Endodermal cell (in vitro differentiated cells): ENCODE results near the gene GALK2. TPM values are rescaled to one million over a fixed set of nuclear protein-coding genes. Genes with fewer than 3 reads are reported as not detected.

Experiments
- DNase-seq: peaks from one replicate; pipeline ENCODE4 v3.0.0-alpha.2; 2017
- H3K27ac ChIP-seq: 2 replicates; pipeline ENCODE4 v1.5.1; 2013; ENCODE audit warnings: mild to moderate bottlenecking, low read depth, low read length, moderate library complexity
- H3K27me3 ChIP-seq: 2 replicates; pipeline ENCODE4 v1.6.1; 2013; ENCODE audit warnings: mild to moderate bottlenecking, low read length, moderate library complexity; ENCODE audit not compliant: insufficient read depth, control insufficient read depth, poor library complexity, severe bottlenecking
- H3K36me3 ChIP-seq: 2 replicates; pipeline ENCODE4 v1.7.0; 2013; ENCODE audit warnings: mild to moderate bottlenecking, low read length, moderate library complexity; ENCODE audit not compliant: control insufficient read depth, insufficient read depth
- H3K4me1 ChIP-seq: one replicate; pipeline ENCODE4 v1.7.0; 2013; ENCODE audit warnings: low read length; ENCODE audit not compliant: control insufficient read depth, insufficient read depth
- H3K4me3 ChIP-seq: 2 replicates; pipeline ENCODE4 v1.5.1; 2013; ENCODE audit warnings: mild to moderate bottlenecking, low read length, moderate library complexity
- H3K9ac ChIP-seq: 2 replicates; pipeline ENCODE4 v1.6.1; 2013; ENCODE audit warnings: mild to moderate bottlenecking, low read length, moderate library complexity; ENCODE audit not compliant: poor library complexity, severe bottlenecking; ENCODE audit errors: extremely low read depth
- H3K9me3 ChIP-seq: 2 replicates; pipeline ENCODE4 v1.6.1; 2013; ENCODE audit warnings: mild to moderate bottlenecking, low read length, moderate library complexity; ENCODE audit not compliant: control insufficient read depth
- H3K27ac Mint-ChIP-seq: 2 replicates; pipeline ENCODE4 v1.8.0; 2020; ENCODE audit warnings: mixed read lengths
- H3K27me3 Mint-ChIP-seq: 2 replicates; pipeline ENCODE4 v1.8.0; 2021; ENCODE audit warnings: mild to moderate bottlenecking, mixed read lengths; ENCODE audit not compliant: insufficient read depth
- H3K36me3 Mint-ChIP-seq: 2 replicates; pipeline ENCODE4 v1.8.0; 2020; ENCODE audit warnings: low read depth, mixed read lengths
- H3K4me1 Mint-ChIP-seq: 2 replicates; pipeline ENCODE4 v1.8.0; 2020; ENCODE audit warnings: mixed read lengths
- H3K4me3 Mint-ChIP-seq: 2 replicates; pipeline ENCODE4 v1.8.0; 2020; ENCODE audit warnings: mild to moderate bottlenecking, moderate library complexity, mixed read lengths
- H3K9me3 Mint-ChIP-seq: 2 replicates; pipeline ENCODE4 v1.8.0; 2020; ENCODE audit warnings: mild to moderate bottlenecking, mixed read lengths
- CTCF ChIP-seq: fragments of 200-600 bp; sonication (generic); conservative IDR thresholded peaks from 2 replicates; pipeline ENCODE4 v1.5.0; 2021; ENCODE audit warnings: antibody characterized with exemption, mild to moderate bottlenecking
- WGBS, 2 experiments: methylation state at CpG; one replicate each; pipeline versions ENCODE4 v1.1.5 to v1.1.7; 2013; ENCODE audit warnings: missing lambda C conversion rate in 2 of 2, mixed read lengths in 1 of 2; ENCODE audit not compliant: insufficient coverage in 1 of 2, insufficient read length in 1 of 2; 5-methylcytosine and 5-hydroxymethylcytosine counted together
- total RNA-seq, 2 donors: library from RNA; stranded (reverse); fragmentation: NEBNext Ultra II Directional in 1 of 2; extraction: Animal tissue kit (Norgen Biotek cat#: 25700) in 1 of 2; gene quantifications; 2 replicates in 1 of 2; 3 replicates in 1 of 2; pipeline ENCODE4 v1.2.1, GENCODE V29; 2021

Gene GALK2
- total RNA-seq, 2 donors from 2014 or later = 13.4 to 19.1 TPM

GRCh38 chr15:49134683-49135341, 35.2 kb upstream of the GALK2 start:
- H3K27ac ChIP-seq = no peak overlapping the region
- H3K4me1 ChIP-seq = no peaks in the 10 kb centered on the region
- H3K27me3 ChIP-seq = no peaks in the 10 kb centered on the region
- Mint-ChIP-seq H3K9me3 (no peaks in the 10 kb centered on the region), H3K36me3 (peaks cover 44% of the 10 kb centered on the region), H3K4me1 (peaks cover 4% of the 10 kb centered on the region), H3K27me3 (no peaks in the 10 kb centered on the region), H3K27ac (no peak overlapping the region), H3K4me3 (no peak overlapping the region)
- TF ChIP-seq CTCF = no peak
- WGBS, 2 experiments = 90% methylated on average over 4 of the region's 5 CpGs; no CpG with 5 or more reads in 1 of the 2 experiments
- no peak for DNase-seq
- no peak overlapping the region for H3K9ac ChIP-seq
- H3K4me3 ChIP-seq = no peak overlapping the region
- no peaks in the 10 kb centered on the region for H3K9me3 ChIP-seq
- H3K36me3 ChIP-seq = peaks cover 93% of the 10 kb centered on the region

GRCh38 chr15:49135342-49135857, 34.6 kb upstream of the GALK2 start:
- H3K27me3 ChIP-seq = no peaks in the 10 kb centered on the region
- Mint-ChIP-seq H3K4me1 (peaks cover 4% of the 10 kb centered on the region), H3K4me3 (no peak overlapping the region), H3K27me3 (no peaks in the 10 kb centered on the region), H3K9me3 (no peaks in the 10 kb centered on the region), H3K27ac (no peak overlapping the region), H3K36me3 (peaks cover 43% of the 10 kb centered on the region)
- H3K36me3 ChIP-seq = peaks cover 91% of the 10 kb centered on the region
- H3K27ac ChIP-seq = no peak overlapping the region
- 91 to 100% methylated on average over 1 to 2 of the region's 2 CpGs for WGBS, 2 experiments
- no peak for TF ChIP-seq CTCF
- H3K4me1 ChIP-seq = no peaks in the 10 kb centered on the region
- no peak overlapping the region for H3K4me3 ChIP-seq
- no peak overlapping the region for H3K9ac ChIP-seq
- DNase-seq = no peak
- H3K9me3 ChIP-seq = no peaks in the 10 kb centered on the region

- Mint-ChIP-seq H3K27me3 (no peaks in the 10 kb centered on the region), H3K27ac (no peak overlapping the region), H3K4me3 (no peak overlapping the region), H3K36me3 (peaks cover 44% of the 10 kb centered on the region), H3K4me1 (peaks cover 4% of the 10 kb centered on the region), H3K9me3 (no peaks in the 10 kb centered on the region)
- Histone ChIP-seq H3K27me3 (no peaks in the 10 kb centered on the region), H3K4me3 (no peak overlapping the region), H3K4me1 (no peaks in the 10 kb centered on the region), H3K9ac (no peak overlapping the region), H3K36me3 (peaks cover 92% of the 10 kb centered on the region), H3K9me3 (no peaks in the 10 kb centered on the region), H3K27ac (no peak overlapping the region)
- no CpG with 5 or more reads among the region's 3 CpGs for WGBS, 2 experiments
- no peak for TF ChIP-seq CTCF
- no peak for DNase-seq
These were observed 34.1 kb upstream of the GALK2 start for GRCh38 chr15:49135911-49136310.
